Measurements from ENCODE around the gene RHBDL2. TPM values are rescaled to one million over a fixed set of nuclear protein-coding genes. Genes with fewer than 3 reads are reported as not detected.

The RHBDL2 gene
- total RNA-seq, 4 donors from 2014 or later = not detected

- in situ Hi-C loops (cut with MboI; ENCODE audit: low sequenced_read_pairs in 4 of 4) = loop anchor here in 3 of 4 donors (10.0 to 25.0 kb wide), 3 partner anchors 134 to 227 kb away; partner anchors contain the start of gene AKIRIN1 (in 1 of the 3)
These were observed 81.2 kb downstream of the RHBDL2 start for GRCh38 chr1:38860454-38860795.

GRCh38 chr1:38859561-38860453 is 81.8 kb downstream of the RHBDL2 start, which contains the start of gene RRAGC:
Gene RRAGC, minus strand, starts transcription at chr1:38859772. Its CDS starts 126 bp downstream, at chr1:38859646.
- Histone ChIP-seq H3K27ac (peak within 1 kb of the TSS; percentile 93 to 96 (median 94)), H3K4me3 (peak within 1 kb of the TSS; percentile 75 to 95 (median 86)), H3K36me3 (peaks cover 0 to 22% of the 10 kb centered on the region in 2 donors), H3K9me3 (no peaks in the 10 kb centered on the region), H3K4me1 (peaks cover 45 to 65% of the 10 kb centered on the region in 2 donors), H3K27me3 (no peaks in the 10 kb centered on the region)
- peak; percentile 90 for ATAC-seq
- in situ Hi-C loops (cut with MboI; ENCODE audit: low sequenced_read_pairs in 4 of 4) = loop anchor here in 3 of 4 donors (10.0 to 25.0 kb wide), 3 partner anchors 135 to 227 kb away; partner anchors contain the start of gene AKIRIN1 (in 1 of the 3)
- intact Hi-C loops (cut with DNase I; ENCODE audit: low total_unique reads) = loop anchor here (1.0 to 10.0 kb wide), 5 partner anchors 13 to 1051 kb away; partner anchors contain the start of genes AKIRIN1, MYCBP, NDUFS5 and YRDC
- peak; percentile 100 for DNase-seq
- peak; percentile 91 to 94 for TF ChIP-seq POLR2A (IDR thresholded peaks at IDR 0.05)
- TF ChIP-seq, protein P1, sequence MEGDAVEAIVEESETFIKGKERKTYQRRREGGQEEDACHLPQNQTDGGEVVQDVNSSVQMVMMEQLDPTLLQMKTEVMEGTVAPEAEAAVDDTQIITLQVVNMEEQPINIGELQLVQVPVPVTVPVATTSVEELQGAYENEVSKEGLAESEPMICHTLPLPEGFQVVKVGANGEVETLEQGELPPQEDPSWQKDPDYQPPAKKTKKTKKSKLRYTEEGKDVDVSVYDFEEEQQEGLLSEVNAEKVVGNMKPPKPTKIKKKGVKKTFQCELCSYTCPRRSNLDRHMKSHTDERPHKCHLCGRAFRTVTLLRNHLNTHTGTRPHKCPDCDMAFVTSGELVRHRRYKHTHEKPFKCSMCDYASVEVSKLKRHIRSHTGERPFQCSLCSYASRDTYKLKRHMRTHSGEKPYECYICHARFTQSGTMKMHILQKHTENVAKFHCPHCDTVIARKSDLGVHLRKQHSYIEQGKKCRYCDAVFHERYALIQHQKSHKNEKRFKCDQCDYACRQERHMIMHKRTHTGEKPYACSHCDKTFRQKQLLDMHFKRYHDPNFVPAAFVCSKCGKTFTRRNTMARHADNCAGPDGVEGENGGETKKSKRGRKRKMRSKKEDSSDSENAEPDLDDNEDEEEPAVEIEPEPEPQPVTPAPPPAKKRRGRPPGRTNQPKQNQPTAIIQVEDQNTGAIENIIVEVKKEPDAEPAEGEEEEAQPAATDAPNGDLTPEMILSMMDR (IDR thresholded peaks at IDR 0.05 in 4 of 5, conservative IDR thresholded peaks at IDR 0.05 in 1 of 5) = peak in 1 of 5 experiments; percentile 24

More at GRCh38 chr1:38860454-38860795, 81.2 kb downstream of the RHBDL2 start:
- Histone ChIP-seq H3K27me3 (no peaks in the 10 kb centered on the region), H3K9me3 (no peaks in the 10 kb centered on the region), H3K4me3 (peak overlapping the region; percentile 75 to 95 (median 86)), H3K27ac (peak overlapping the region; percentile 88 to 95 (median 93)), H3K36me3 (peaks cover 0 to 16% of the 10 kb centered on the region in 2 donors), H3K4me1 (peaks cover 45 to 65% of the 10 kb centered on the region in 2 donors)
- TF ChIP-seq, protein P1 (IDR thresholded peaks at IDR 0.05 in 4 of 5, conservative IDR thresholded peaks at IDR 0.05 in 1 of 5) = no peak
- no peak for ATAC-seq
- intact Hi-C loops (cut with DNase I; ENCODE audit: low total_unique reads) = no loop called here
- DNase-seq = no peak

GRCh38 chr1:38858833-38859560 is 82.6 kb downstream of the RHBDL2 start:
- H3K27me3 ChIP-seq = no peaks in the 10 kb centered on the region
- peaks cover 42 to 58% of the 10 kb centered on the region in 2 donors for H3K4me1 ChIP-seq
- H3K4me3 ChIP-seq = peak overlapping the region; percentile 73 to 95 (median 80)
- peak; percentile 73 to 75 for DNase-seq
- TF ChIP-seq, protein P1 (IDR thresholded peaks at IDR 0.05 in 4 of 5, conservative IDR thresholded peaks at IDR 0.05 in 1 of 5) = no peak
- peak in 1 of 2 donors; percentile 16 for TF ChIP-seq POLR2A (IDR thresholded peaks at IDR 0.05)
- no peaks in the 10 kb centered on the region for H3K9me3 ChIP-seq
- in situ Hi-C loops (cut with MboI; ENCODE audit: low sequenced_read_pairs in 4 of 4) = loop anchor here in 3 of 4 donors (25.0 kb wide), 2 partner anchors 153 to 228 kb away; no protein-coding TSS in a partner anchor
- peak overlapping the region; percentile 93 to 96 (median 94) for H3K27ac ChIP-seq
- intact Hi-C loops (cut with DNase I; ENCODE audit: low total_unique reads) = loop anchor here (1.0 to 10.0 kb wide), 5 partner anchors 14 to 1050 kb away; partner anchors contain the start of genes AKIRIN1, MYCBP, NDUFS5 and YRDC
- peaks cover 0 to 30% of the 10 kb centered on the region in 2 donors for H3K36me3 ChIP-seq
- ATAC-seq = peak; percentile 63 to 64

GRCh38 chr1:38852780-38853179 is 88.8 kb downstream of the RHBDL2 start:
- Histone ChIP-seq H3K27ac (no peak overlapping the region), H3K4me3 (no peak overlapping the region), H3K9me3 (no peaks in the 10 kb centered on the region), H3K36me3 (peaks cover 0 to 78% of the 10 kb centered on the region in 2 donors), H3K4me1 (peaks cover 7 to 15% of the 10 kb centered on the region in 2 donors), H3K27me3 (no peaks in the 10 kb centered on the region)
- DNase-seq (no peak), ATAC-seq (no peak)
- intact Hi-C loops (cut with DNase I; ENCODE audit: low total_unique reads) (loop anchor here (10.0 kb wide), 1 partner anchor 332 kb away; no protein-coding TSS in a partner anchor), in situ Hi-C loops (cut with MboI; ENCODE audit: low sequenced_read_pairs in 4 of 4) (loop anchor here in 3 of 4 donors (25.0 kb wide), 2 partner anchors 160 to 235 kb away; no protein-coding TSS in a partner anchor)
- no peak for TF ChIP-seq POLR2A (IDR thresholded peaks at IDR 0.05)
- TF ChIP-seq, protein P1 (IDR thresholded peaks at IDR 0.05 in 4 of 5, conservative IDR thresholded peaks at IDR 0.05 in 1 of 5) = no peak

All from gastrocnemius medialis (tissue), 4 donors.